GM12891 (cell line): ENCODE results near the gene PLEKHA5.

ENCODE experiments used
- POLR2A ChIP-seq: IDR thresholded peaks from 2 replicates; pipeline ENCODE4 v1.6.1; 2011; ENCODE audit warnings: low read depth, low read length, control low read depth
- TAF1 ChIP-seq: IDR thresholded peaks from 2 replicates; pipeline ENCODE4 v1.6.1; 2011; ENCODE audit warnings: low read depth, low read length, control low read depth

- TF ChIP-seq TAF1 (no peak), POLR2A (no peak)
Observed at GRCh38 chr12:19306366-19306765, 176.8 kb downstream of the PLEKHA5 start.
